GM23338 (cell line): ENCODE results near the gene PRKX. TPM values are rescaled to one million over a fixed set of nuclear protein-coding genes. Genes with fewer than 3 reads are reported as not detected.
"Not testable (repeated sequence)": the region's sequence is repeated elsewhere in the genome, so short reads cannot be mapped to it uniquely, and the experiment has no call there.

ENCODE experiments used
- ATAC-seq: fragments of 200-7000 bp; cut with Tn5 transposase; 3 replicates; pipeline ENCODE4 v1.9.1; 2020
- DNase-seq: peaks from one replicate; pipeline ENCODE4 v3.0.0-alpha.2; 2015; ENCODE audit warnings: low spot score
- H2AFZ ChIP-seq: fragments of 200-600 bp; sonication (generic); 2 replicates; pipeline ENCODE4 v1.8.0; 2016; ENCODE audit warnings: antibody characterized with exemption, mild to moderate bottlenecking, moderate library complexity
- H3F3A ChIP-seq: fragments of 200-600 bp; sonication (generic); replicated peaks from 2 replicates; pipeline ENCODE4 v1.8.0; 2017; ENCODE audit warnings: antibody characterized with exemption, mixed run types, low read depth
- H3K27ac ChIP-seq: fragments of 200-600 bp; sonication (generic); 2 replicates; pipeline ENCODE4 v1.6.1; 2016; ENCODE audit warnings: low read depth
- H3K27me3 ChIP-seq: fragments of 200-600 bp; sonication (generic); 2 replicates; pipeline ENCODE4 v1.8.0; 2016; ENCODE audit warnings: mild to moderate bottlenecking, mixed run types, moderate library complexity; ENCODE audit not compliant: insufficient read depth
- H3K36me3 ChIP-seq: fragments of 200-600 bp; sonication (generic); 2 replicates; pipeline ENCODE4 v1.8.0; 2016; ENCODE audit warnings: mild to moderate bottlenecking; ENCODE audit not compliant: insufficient read depth
- H3K4me1 ChIP-seq: fragments of 200-600 bp; sonication (generic); 2 replicates; pipeline ENCODE4 v1.8.0; 2016; ENCODE audit warnings: mild to moderate bottlenecking, moderate library complexity; ENCODE audit not compliant: insufficient read depth
- H3K4me2 ChIP-seq: fragments of 200-600 bp; sonication (generic); 2 replicates; pipeline ENCODE4 v1.7.1; 2017; ENCODE audit warnings: mixed run types
- H3K4me3 ChIP-seq: fragments of 200-600 bp; sonication (generic); 2 replicates; pipeline ENCODE4 v1.6.1; 2016; ENCODE audit warnings: mixed run types
- H3K79me2 ChIP-seq: fragments of 200-600 bp; sonication (generic); replicated peaks from 2 replicates; pipeline ENCODE4 v1.8.0; 2017; ENCODE audit warnings: mild to moderate bottlenecking; ENCODE audit not compliant: insufficient read depth
- H3K9me2 ChIP-seq: fragments of 200-600 bp; sonication (generic); 2 replicates; pipeline ENCODE4 v1.8.0; 2017; ENCODE audit not compliant: insufficient read depth
- H4K20me1 ChIP-seq: fragments of 200-600 bp; sonication (generic); replicated peaks from 2 replicates; pipeline ENCODE4 v1.8.0; 2017; ENCODE audit warnings: mild to moderate bottlenecking; ENCODE audit not compliant: insufficient read depth
- H3K27ac Mint-ChIP-seq: 2 replicates; pipeline ENCODE4 v1.8.0; 2020; ENCODE audit warnings: inconsistent platforms, mild to moderate bottlenecking, moderate library complexity, mixed read lengths
- H3K27me3 Mint-ChIP-seq: 3 replicates; pipeline ENCODE4 v1.8.0; 2022; ENCODE audit warnings: low read depth, mild to moderate bottlenecking, moderate library complexity, mixed read lengths, inconsistent platforms; ENCODE audit not compliant: insufficient read depth, poor library complexity
- H3K36me3 Mint-ChIP-seq: 3 replicates; pipeline ENCODE4 v1.8.0; 2021; ENCODE audit warnings: low read depth, mild to moderate bottlenecking, inconsistent platforms, moderate library complexity, mixed read lengths
- H3K4me1 Mint-ChIP-seq: 3 replicates; pipeline ENCODE4 v1.8.0; 2020; ENCODE audit warnings: mild to moderate bottlenecking, inconsistent platforms, mixed read lengths
- H3K4me3 Mint-ChIP-seq: 3 replicates; pipeline ENCODE4 v1.8.0; 2021; ENCODE audit warnings: moderate library complexity, mild to moderate bottlenecking, inconsistent platforms, mixed read lengths
- H3K9me3 Mint-ChIP-seq: 3 replicates; pipeline ENCODE4 v1.8.0; 2020; ENCODE audit warnings: moderate library complexity, mild to moderate bottlenecking, inconsistent platforms, mixed read lengths
- CREB1 ChIP-seq: fragments of 250-450 bp; sonication (Bioruptor Pico); IDR thresholded peaks from 2 replicates; pipeline ENCODE4 v1.5.0; 2020; ENCODE audit warnings: low read depth, mild to moderate bottlenecking, moderate library complexity
- EZH2phosphoT487 ChIP-seq: fragments of 200-600 bp; sonication (generic); IDR thresholded peaks from one replicate; pipeline ENCODE4 v1.8.1; 2018; ENCODE audit warnings: antibody characterized with exemption; ENCODE audit not compliant: unreplicated experiment
- polyA plus RNA-seq: library from polyadenylated mRNA; unstranded; fragments of >200 nt; fragmentation: Nextera tagmentation; extraction: Ambion mirVana; gene quantifications from 2 replicates; pipeline ENCODE4 v1.2.1, GENCODE V29; 2016
- total RNA-seq: library from RNA; depleted of rRNA; stranded (reverse); fragments of >200 nt; shearing (Covaris generic); gene quantifications from 2 replicates; pipeline ENCODE4 v1.2.3, GENCODE V29; 2014
- TF ChIP-seq, protein P1 (sequence below): fragments of 250-450 bp; sonication (Bioruptor Pico); IDR thresholded peaks from 2 replicates; pipeline ENCODE4 v1.5.0; 2020; ENCODE audit warnings: mild to moderate bottlenecking, moderate library complexity
- TF ChIP-seq, protein P2 (sequence below), 2 experiments: fragments of 200-600 bp in 1 of 2; sonication (generic) in 1 of 2; conservative IDR thresholded peaks; 2 replicates each; pipeline versions ENCODE4 v1.5.1 to v1.6.1; 2016 to 2017; ENCODE audit warnings: antibody characterized with exemption in 2 of 2, low read depth in 2 of 2, mild to moderate bottlenecking in 2 of 2, moderate library complexity in 1 of 2

PRKX gene
- total and polyA plus RNA-seq, 2 experiments from 2014 or later: 12.9 to 43.5 TPM

DNA sequence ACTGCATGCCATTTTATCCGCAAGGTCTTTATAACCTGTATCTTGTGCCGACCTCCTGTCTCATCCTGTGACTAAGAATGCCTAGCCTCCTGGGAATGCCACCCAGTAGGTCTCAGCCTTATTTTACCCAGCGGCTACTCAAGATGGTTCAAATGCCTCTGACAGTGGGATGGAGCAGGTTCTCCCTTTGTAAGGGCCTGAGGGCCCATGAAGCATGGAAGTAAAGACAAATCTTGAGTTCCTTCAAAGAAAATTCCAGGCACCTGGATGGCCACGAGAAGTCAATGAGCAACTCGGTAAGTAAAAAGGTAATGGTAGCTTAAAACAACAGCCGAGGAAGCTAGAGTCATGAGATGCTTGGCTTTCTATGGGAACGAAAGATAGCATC, 19.6 kb upstream of the PRKX start (continued):
- TF ChIP-seq, protein P1, sequence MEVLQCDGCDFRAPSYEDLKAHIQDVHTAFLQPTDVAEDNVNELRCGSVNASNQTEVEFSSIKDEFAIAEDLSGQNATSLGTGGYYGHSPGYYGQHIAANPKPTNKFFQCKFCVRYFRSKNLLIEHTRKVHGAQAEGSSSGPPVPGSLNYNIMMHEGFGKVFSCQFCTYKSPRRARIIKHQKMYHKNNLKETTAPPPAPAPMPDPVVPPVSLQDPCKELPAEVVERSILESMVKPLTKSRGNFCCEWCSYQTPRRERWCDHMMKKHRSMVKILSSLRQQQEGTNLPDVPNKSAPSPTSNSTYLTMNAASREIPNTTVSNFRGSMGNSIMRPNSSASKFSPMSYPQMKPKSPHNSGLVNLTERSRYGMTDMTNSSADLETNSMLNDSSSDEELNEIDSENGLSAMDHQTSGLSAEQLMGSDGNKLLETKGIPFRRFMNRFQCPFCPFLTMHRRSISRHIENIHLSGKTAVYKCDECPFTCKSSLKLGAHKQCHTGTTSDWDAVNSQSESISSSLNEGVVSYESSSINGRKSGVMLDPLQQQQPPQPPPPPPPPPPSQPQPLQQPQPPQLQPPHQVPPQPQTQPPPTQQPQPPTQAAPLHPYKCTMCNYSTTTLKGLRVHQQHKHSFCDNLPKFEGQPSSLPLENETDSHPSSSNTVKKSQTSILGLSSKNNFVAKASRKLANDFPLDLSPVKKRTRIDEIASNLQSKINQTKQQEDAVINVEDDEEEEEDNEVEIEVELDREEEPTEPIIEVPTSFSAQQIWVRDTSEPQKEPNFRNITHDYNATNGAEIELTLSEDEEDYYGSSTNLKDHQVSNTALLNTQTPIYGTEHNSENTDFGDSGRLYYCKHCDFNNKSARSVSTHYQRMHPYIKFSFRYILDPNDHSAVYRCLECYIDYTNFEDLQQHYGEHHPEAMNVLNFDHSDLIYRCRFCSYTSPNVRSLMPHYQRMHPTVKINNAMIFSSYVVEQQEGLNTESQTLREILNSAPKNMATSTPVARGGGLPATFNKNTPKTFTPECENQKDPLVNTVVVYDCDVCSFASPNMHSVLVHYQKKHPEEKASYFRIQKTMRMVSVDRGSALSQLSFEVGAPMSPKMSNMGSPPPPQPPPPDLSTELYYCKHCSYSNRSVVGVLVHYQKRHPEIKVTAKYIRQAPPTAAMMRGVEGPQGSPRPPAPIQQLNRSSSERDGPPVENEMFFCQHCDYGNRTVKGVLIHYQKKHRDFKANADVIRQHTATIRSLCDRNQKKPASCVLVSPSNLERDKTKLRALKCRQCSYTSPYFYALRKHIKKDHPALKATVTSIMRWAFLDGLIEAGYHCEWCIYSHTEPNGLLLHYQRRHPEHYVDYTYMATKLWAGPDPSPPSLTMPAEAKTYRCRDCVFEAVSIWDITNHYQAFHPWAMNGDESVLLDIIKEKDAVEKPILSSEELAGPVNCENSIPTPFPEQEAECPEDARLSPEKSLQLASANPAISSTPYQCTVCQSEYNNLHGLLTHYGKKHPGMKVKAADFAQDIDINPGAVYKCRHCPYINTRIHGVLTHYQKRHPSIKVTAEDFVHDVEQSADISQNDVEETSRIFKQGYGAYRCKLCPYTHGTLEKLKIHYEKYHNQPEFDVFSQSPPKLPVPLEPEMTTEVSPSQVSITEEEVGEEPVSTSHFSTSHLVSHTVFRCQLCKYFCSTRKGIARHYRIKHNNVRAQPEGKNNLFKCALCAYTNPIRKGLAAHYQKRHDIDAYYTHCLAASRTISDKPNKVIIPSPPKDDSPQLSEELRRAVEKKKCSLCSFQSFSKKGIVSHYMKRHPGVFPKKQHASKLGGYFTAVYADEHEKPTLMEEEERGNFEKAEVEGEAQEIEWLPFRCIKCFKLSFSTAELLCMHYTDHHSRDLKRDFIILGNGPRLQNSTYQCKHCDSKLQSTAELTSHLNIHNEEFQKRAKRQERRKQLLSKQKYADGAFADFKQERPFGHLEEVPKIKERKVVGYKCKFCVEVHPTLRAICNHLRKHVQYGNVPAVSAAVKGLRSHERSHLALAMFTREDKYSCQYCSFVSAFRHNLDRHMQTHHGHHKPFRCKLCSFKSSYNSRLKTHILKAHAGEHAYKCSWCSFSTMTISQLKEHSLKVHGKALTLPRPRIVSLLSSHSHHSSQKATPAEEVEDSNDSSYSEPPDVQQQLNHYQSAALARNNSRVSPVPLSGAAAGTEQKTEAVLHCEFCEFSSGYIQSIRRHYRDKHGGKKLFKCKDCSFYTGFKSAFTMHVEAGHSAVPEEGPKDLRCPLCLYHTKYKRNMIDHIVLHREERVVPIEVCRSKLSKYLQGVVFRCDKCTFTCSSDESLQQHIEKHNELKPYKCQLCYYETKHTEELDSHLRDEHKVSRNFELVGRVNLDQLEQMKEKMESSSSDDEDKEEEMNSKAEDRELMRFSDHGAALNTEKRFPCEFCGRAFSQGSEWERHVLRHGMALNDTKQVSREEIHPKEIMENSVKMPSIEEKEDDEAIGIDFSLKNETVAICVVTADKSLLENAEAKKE: no peak
- TF ChIP-seq EZH2phosphoT487: no peak
- no peak for TF ChIP-seq CREB1 (CRISPR knock-in tag)
- TF ChIP-seq, protein P2, sequence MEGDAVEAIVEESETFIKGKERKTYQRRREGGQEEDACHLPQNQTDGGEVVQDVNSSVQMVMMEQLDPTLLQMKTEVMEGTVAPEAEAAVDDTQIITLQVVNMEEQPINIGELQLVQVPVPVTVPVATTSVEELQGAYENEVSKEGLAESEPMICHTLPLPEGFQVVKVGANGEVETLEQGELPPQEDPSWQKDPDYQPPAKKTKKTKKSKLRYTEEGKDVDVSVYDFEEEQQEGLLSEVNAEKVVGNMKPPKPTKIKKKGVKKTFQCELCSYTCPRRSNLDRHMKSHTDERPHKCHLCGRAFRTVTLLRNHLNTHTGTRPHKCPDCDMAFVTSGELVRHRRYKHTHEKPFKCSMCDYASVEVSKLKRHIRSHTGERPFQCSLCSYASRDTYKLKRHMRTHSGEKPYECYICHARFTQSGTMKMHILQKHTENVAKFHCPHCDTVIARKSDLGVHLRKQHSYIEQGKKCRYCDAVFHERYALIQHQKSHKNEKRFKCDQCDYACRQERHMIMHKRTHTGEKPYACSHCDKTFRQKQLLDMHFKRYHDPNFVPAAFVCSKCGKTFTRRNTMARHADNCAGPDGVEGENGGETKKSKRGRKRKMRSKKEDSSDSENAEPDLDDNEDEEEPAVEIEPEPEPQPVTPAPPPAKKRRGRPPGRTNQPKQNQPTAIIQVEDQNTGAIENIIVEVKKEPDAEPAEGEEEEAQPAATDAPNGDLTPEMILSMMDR (conservative IDR thresholded peaks at IDR 0.05; ENCODE audit: low read depth in 2 of 2): no peak

DNA sequence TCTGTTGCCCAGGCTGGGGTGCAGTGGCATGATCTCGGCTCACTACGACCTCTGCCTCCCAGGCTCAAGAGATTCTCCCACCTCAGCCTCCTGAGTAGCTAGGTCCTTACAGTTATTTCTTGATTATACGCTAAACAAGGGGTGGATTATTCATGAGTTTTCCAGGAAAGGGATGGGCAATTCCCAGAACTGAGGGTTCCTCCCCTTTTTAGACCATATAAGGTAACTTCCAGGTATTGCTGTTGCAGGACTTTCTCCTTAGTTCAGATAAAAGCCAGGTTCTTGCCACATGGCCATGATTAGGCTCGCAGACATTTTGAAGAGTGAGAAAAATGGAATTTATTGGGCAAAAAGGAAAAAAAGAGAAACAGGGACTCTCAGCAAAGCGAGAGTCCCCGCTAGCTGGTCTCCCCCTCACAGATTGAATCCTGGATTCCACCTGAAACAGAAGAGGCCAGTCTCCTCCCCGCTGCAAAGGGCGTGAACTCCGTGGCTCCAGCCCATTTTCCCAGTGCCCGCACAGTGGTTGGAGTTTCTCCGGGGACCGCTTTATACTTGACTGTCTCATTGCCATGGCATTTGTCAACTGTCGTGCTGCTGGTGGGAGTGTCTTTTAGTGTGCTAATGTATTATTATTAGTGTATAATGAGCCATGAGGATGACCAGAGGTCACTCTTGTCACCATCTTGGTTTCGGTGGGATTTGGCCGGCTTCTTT, 19.0 kb upstream of the PRKX start:
- not testable (repeated sequence) for H3K4me1 ChIP-seq, H3K4me1 Mint-ChIP-seq, H3K36me3 ChIP-seq, H3K27ac ChIP-seq, ATAC-seq, H3K27me3 Mint-ChIP-seq, H3K4me2 ChIP-seq, H3K4me3 ChIP-seq, H4K20me1 ChIP-seq, DNase-seq, H3K79me2 ChIP-seq, H3F3A ChIP-seq, H2AFZ ChIP-seq, H3K4me3 Mint-ChIP-seq, H3K27me3 ChIP-seq, H3K36me3 Mint-ChIP-seq, H3K27ac Mint-ChIP-seq, H3K9me3 Mint-ChIP-seq, H3K9me2 ChIP-seq
